Stimulated activated CD8-positive, alpha-beta memory T cell treated with anti-CD3 and anti-CD28 coated beads, Interleukin-15, amount 100 ng/mL, for 48 hours (primary cell): ENCODE results near the gene RRP36.

Source experiments
- DNase-seq, 2 donors: peaks; one replicate each; pipeline ENCODE4 v3.0.0-alpha.2; 2020; ENCODE audit warnings: low read depth in 2 of 2

RRP36 gene

GRCh38 chr6:43007126-43007525 is 14.3 kb upstream of the RRP36 start:
- no peak for DNase-seq

DNA sequence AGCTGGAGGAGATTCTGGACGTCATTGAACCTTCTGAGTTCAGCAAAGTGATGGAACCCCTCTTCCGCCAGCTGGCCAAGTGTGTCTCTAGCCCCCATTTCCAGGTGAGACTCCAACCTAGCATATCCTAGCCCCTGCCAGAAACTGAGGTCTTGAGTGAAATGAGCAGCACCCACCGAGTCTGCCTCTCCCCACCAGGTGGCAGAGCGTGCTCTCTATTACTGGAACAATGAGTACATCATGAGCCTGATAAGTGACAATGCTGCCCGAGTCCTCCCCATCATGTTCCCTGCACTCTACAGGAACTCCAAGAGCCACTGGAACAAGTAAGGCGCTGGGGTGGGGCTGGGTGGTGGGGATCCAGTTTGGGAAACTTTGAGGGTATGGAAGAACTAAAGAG is 12.3 kb upstream of the RRP36 start:
- no peak for DNase-seq

GRCh38 chr6:43011207-43011606 is 10.2 kb upstream of the RRP36 start:
- no peak for DNase-seq

- no peak for DNase-seq
Observed at GRCh38 chr6:43012364-43012763, 9.1 kb upstream of the RRP36 start.

- no peak for DNase-seq
Observed at GRCh38 chr6:43013097-43013842, 8.2 kb upstream of the RRP36 start.

DNA sequence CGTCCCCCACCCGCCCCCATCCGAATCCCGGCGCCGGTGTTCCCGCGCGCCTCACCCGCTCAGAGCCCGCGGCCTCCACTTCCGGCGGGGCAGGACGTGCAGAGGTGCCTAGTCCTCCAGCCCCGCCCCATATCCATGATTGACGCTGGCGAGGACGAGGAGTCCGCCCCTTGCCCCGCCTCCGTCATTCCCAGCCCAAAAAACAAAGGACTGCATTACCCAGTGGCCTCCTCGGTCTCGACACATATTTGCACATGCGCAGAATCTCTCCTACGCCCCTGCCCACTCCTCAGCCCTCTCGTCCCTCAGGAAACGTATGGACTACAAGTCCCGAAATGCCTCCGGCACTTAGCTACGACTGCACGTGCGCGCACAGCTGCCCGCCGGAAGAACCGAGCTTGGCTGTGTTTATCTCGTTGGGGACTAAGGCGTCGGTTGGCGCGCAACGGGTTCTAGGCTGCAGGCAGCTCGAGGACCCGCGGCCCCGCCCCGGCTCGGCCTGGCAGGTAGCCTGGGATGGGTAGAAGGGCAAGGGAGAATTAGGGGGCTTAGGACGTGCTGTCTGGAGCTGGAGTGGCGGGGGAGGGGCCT is 7.5 kb upstream of the RRP36 start, which contains the start of the genes KLHDC3 and MEA1:
Gene KLHDC3, plus strand, starts transcription at position 407 of the 591 bp plus-strand sequence. CDS start 2,944 bp downstream, outside the sequence.
Gene MEA1, minus strand, starts transcription at position 104 of the 591 bp plus-strand sequence. CDS start 133 bp downstream, outside the sequence.
- DNase-seq: peak; percentile 99

GRCh38 chr6:43014434-43014909 is 7.0 kb upstream of the RRP36 start:
- no peak for DNase-seq

- no peak for DNase-seq
Observed at GRCh38 chr6:43016176-43016942, 5.1 kb upstream of the RRP36 start.

DNA sequence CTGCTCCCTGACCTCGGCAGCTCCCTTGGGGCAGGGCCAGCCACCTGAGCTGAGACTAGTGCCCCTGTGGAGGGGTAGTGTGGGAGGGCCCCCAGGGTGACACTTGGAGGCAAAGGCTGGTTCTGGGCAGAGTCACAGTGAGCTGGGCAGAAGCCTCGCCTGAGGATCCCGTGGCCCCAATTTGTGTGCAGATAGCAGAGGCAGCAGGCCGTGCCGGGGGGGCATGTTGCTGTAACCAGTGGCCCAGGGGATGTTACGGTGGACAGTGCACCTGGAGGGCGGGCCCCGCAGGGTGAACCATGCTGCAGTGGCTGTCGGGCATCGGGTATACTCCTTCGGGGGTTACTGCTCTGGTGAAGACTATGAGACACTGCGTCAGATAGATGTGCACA is 4.5 kb upstream of the RRP36 start:
- DNase-seq: no peak

- DNase-seq: no peak
Observed at GRCh38 chr6:43019152-43019551, 2.3 kb upstream of the RRP36 start.

GRCh38 chr6:43020052-43020705 is 1.2 kb upstream of the RRP36 start:
- DNase-seq: no peak

GRCh38 chr6:43020847-43021246 is 576 bp upstream of the RRP36 start:
- DNase-seq: no peak

DNA sequence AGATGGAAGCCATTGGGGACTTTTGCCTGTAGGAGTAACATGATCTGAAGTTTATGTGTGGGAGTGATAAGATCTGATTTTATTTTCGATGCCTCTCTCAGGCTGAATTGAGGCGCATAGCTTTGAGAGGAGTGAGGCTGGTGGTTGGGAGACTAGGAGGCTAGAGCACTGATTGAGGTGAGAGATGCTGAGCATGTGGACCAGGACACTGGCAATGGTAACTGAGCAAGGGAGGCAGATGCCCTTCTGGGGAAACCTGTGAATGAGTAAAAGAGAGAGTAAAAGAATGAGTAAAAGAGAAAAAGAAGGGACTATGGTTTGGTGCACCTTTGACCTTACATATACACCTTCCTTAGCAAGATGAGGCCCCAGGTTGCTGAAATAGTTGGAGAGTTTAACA is 3.0 kb downstream of the RRP36 start:
- peak in 1 of 2 donors; percentile 4 for DNase-seq

DNA sequence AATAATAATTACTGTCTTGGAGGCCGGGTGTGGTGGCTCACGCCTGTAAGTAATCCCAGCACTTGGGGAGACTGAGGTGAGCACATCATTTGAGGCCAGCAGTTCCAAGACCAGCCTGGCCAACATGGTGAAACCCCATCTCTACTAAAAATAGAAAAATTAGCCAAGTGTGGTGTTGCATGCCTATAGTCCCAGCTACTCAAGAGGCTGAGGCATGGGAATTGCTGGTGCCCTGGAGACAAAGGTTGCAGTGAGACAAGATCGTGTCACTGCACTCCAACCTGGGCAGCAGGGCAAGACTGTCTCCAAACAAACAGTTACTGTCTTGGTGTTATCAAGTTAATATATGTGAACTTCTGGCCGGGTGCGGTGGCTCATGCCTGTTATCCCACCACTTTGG is 4.9 kb downstream of the RRP36 start:
- DNase-seq: no peak

DNA sequence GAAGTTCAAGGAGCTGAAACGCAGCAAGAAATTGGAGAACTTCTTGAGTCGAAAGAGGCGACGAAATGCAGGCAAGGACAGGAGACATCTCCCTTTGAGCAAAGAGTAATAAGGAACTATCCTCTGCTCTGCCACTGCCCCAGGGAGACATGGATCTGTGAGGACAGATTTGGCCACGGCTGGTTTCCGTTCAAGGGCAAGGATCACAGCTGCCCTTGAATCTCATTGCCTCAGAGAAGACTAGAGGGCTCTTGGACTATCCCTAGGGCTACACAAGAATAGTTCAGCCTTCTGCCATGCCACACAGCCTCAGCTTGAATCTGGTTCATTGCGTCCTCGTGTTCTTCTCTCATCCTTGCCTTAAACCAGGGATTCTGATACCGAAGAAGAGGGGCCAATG is 7.7 kb downstream of the RRP36 start:
- no peak for DNase-seq

- DNase-seq: no peak
Observed at GRCh38 chr6:43032326-43032725, 10.9 kb downstream of the RRP36 start.

DNA sequence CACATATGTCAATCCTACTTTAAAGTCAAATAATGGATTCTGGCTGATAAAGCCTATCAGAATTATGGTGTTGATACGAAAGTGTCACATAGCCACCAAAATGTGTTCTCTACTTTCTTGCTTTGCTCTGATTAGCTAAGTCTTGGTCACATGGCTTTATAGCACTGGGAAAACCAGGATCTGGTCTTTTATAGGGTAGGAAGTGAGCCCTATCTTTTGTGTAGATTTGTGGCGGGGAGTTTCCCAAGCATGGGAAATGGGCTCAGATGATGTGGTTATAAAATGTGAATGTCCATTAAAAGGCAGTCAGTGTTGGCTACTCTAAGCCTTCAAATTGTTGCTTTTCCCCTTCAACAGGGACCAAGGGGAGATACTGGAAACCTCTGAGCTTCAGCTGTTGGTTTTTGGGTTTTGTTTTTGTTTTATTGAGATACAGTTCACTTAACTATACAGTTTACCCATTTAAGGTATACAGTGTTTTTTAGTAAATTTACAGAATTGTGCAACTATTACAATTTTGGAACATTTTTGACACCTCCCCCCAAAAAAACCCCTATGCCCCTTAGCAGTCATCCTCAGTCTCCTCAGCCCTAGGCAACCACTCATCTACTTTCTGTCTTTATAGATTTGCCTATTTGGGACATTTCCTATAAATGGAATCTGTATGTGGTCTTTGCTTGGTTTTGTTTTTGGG is 12.2 kb downstream of the RRP36 start:
- DNase-seq: no peak

DNA sequence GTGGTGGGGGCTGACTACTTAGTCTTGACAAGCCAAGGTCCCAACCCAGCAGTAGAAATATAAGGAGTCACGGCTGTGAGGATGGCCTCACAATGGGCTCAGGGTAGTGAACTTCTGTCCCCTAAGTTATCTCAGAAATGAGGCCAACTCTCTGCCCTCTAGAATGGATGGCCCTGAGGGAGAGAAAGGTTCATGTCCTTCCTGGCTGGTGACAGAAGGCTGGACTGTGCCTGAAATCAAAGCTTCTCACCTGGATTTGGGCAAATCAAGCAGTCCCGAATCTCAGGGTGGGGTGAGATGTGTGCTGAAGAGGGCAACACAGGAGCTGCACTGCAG is 12.7 kb downstream of the RRP36 start:
- no peak for DNase-seq

DNA sequence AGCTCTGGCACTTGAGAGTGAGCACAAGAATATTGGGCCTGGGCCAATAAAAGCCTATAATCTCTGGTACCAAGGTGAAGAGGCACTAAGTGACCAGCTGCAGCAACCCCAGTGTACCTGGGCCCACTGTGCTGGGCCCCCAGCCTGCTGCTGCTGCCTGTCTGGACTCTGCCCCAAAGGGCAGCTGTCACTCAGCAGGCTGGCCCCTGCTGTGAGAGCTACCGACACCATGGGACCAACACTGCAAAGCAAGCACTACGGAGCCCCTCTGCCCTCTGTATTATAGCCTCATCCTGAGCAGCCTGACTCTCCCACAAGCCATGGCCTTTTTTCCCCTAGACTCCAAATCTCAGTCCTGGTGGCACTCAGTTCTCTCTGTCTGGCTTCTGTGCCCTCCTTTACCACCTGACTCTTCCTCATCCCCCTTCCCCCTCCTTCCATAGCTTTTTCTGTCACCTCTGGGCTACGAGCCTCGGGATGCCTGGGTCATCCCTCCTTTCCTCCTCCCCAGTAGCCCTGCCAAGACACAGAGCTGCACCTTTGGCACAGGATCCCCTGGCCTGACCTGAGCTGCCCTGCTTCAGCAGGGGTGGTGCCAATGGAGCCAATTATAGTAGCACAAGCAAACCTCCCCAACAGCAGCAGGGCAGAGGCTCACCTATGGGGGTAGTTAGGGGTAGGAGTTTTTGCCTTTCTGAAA is 14.2 kb downstream of the RRP36 start:
- DNase-seq: no peak

DNA sequence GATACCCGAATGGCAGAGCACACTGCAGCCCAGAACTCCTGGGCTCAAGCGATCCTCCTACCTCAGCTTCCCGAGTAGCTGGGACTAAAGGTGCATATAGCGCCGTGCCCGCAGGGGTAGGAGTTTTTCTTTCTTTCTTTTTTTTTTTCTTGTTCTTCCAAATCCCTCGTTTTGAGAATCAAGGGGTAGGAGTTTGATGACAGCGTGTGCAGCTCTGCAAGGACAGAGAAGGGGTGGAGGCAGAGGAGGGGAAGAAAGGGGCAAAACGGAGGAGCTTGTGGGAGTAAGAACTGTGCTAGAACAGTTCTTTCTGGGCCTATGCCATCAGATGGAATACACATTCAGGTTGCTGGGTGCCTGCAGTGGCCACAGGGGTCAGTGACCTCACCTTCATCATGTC is 15.3 kb downstream of the RRP36 start:
- no peak for DNase-seq

DNA sequence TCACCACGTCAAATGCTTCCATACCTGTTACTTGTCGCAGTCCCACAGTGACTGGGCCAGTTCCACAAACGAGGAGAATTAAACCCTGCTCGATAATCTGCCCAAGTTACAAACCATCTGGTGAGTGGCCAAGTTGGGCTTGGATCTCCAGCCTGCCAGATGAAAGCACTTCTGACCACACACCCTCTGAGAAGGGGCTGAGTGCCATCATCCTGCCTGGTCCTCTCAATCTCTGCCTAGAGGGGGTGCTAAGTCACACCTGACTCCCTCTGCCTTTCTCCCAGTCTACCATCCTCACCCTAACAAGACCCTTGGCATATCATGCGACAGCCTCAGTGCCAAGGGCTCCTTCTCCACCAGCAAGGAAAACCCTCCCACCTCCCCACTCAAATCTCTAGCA is 15.8 kb downstream of the RRP36 start:
- no peak for DNase-seq
